GM12873 (cell line): ENCODE data around the gene MAD1L1.

ENCODE experiments used
- CTCF ChIP-seq: IDR thresholded peaks from 2 replicates; pipeline ENCODE4 v1.5.1; 2012; ENCODE audit warnings: low read depth, mild to moderate bottlenecking, moderate library complexity, low read length, control low read depth; ENCODE audit not compliant: insufficient read depth; ENCODE audit errors: missing control alignments

MAD1L1 gene

GRCh38 chr7:2245883-2246675, 13.3 kb upstream of the MAD1L1 start:
- no peak for TF ChIP-seq CTCF

GRCh38 chr7:2244404-2244995, 11.8 kb upstream of the MAD1L1 start:
- TF ChIP-seq CTCF = no peak

GRCh38 chr7:2243458-2243857, 10.7 kb upstream of the MAD1L1 start:
- TF ChIP-seq CTCF = no peak

- no peak for TF ChIP-seq CTCF
Observed at GRCh38 chr7:2242541-2243429, 10.0 kb upstream of the MAD1L1 start.

- no peak for TF ChIP-seq CTCF
Observed at GRCh38 chr7:2241580-2242540, 9.1 kb upstream of the MAD1L1 start, which contains the start of the genes MRM2 and NUDT1. MRM2 (minus strand) TSS chr7:2242205; CDS start chr7:2242169, 36 bp downstream. NUDT1 (plus strand) TSS chr7:2242226; CDS start chr7:2244575, 2,349 bp downstream.

GRCh38 chr7:2239242-2239641, 6.5 kb upstream of the MAD1L1 start:
- TF ChIP-seq CTCF = no peak
